ENCODE results near the gene ZNF598.

The ZNF598 gene

GRCh38 chr16:2044541-2044940 lies 34.9 kb upstream of the ZNF598 start:
- H3K9ac ChIP-seq (ENCODE audit: low read depth, low read length): no peak overlapping the region
- H3K36me3 ChIP-seq (ENCODE audit: insufficient read depth, low read length): no peaks in the 10 kb centered on the region
- peaks cover 6% of the 10 kb centered on the region for H3K4me1 ChIP-seq (ENCODE audit: insufficient read depth, low read length)
- no peaks in the 10 kb centered on the region for H3K9me3 ChIP-seq (ENCODE audit: control insufficient read depth, insufficient read depth, low read length)

DNA sequence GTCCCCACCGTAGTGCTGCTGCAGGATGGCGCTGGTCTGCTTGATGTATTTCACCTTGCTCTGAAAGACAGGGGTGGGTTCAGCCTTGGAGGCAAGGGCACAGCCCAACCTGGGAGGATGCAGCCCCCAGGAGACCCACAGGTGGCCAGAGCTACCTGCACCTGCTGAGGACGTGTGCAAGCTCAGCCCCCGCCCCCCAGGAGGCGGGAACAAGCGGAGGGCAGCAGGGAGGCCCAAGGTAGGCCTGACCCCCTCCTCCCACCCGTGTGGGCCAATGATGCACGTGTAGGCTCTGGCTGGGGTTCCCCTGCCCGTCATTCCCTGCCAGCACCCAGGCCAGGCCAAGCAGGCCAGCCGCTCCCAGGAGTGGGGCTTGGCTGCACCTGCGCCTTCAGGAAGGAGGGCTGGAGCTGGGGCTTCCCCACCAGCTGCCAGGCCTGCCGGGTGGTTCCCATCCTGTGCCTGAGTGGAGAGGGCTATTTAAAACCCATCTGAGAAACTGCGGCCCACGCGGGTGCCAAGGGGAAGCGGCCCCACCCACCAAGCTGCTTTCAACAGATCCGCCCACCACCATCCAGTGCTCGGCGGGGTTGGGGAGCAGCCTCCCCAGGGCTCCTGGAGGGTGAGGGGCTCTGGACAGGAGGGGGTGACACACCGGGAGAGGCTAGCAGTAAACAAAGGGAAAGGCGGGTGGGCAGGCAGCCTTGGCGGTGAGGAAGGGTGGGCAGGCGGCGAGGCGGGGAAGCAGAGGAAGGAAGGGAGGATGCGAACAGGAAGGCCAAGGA lies 34.2 kb upstream of the ZNF598 start:
- H3K9ac ChIP-seq (ENCODE audit: low read depth, low read length): no peak overlapping the region
- peaks cover 5% of the 10 kb centered on the region for H3K4me1 ChIP-seq (ENCODE audit: insufficient read depth, low read length)
- H3K9me3 ChIP-seq (ENCODE audit: control insufficient read depth, insufficient read depth, low read length): no peaks in the 10 kb centered on the region
- H3K36me3 ChIP-seq (ENCODE audit: insufficient read depth, low read length): no peaks in the 10 kb centered on the region

DNA sequence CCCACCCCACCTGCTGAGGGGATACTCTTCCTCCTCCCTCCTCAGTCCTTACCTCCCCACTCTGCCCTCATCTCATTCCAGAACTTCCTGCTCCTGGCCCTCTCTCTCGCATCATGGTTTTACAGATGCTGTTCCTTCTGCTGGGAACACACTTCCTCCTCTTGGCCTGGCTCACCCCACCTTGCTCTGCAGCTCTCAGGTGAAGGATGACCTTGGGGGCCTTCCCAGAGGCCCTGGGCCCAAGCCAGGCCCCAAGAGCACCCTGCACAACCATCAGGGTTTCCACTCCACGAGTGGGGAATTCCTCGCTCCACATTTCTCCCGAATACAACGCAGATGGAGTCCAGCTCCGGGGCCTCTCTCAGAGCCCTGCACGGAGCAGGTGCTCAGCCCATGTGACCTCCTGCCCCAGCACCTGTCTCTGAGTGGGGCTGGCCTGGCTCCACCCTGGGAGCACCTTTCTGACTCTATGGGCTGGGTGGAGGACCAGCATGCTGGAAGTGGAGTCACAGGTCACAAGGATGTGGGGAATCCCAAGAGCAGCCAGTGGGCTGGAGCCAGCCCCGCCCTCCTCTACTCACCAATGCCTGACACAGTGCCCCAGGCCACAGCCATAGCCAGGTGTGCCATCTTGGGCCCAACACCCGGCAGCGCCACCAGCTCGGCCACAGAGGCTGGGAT lies 33.5 kb upstream of the ZNF598 start:
- H3K9ac ChIP-seq (ENCODE audit: low read depth, low read length): no peak overlapping the region
- H3K36me3 ChIP-seq (ENCODE audit: insufficient read depth, low read length): no peaks in the 10 kb centered on the region
- no peaks in the 10 kb centered on the region; the same call in 1 of the 2 replicates for H3K4me1 ChIP-seq (ENCODE audit: insufficient read depth, low read length)
- no peaks in the 10 kb centered on the region for H3K9me3 ChIP-seq (ENCODE audit: control insufficient read depth, insufficient read depth, low read length)

GRCh38 chr16:2042171-2042985 lies 32.8 kb upstream of the ZNF598 start:
- Histone ChIP-seq H3K9me3 (ENCODE audit: control insufficient read depth, insufficient read depth, low read length) (no peaks in the 10 kb centered on the region), H3K36me3 (ENCODE audit: insufficient read depth, low read length) (no peaks in the 10 kb centered on the region), H3K9ac (ENCODE audit: low read depth, low read length) (no peak overlapping the region), H3K4me1 (ENCODE audit: insufficient read depth, low read length) (no peaks in the 10 kb centered on the region; the same call in 1 of the 2 replicates)

DNA sequence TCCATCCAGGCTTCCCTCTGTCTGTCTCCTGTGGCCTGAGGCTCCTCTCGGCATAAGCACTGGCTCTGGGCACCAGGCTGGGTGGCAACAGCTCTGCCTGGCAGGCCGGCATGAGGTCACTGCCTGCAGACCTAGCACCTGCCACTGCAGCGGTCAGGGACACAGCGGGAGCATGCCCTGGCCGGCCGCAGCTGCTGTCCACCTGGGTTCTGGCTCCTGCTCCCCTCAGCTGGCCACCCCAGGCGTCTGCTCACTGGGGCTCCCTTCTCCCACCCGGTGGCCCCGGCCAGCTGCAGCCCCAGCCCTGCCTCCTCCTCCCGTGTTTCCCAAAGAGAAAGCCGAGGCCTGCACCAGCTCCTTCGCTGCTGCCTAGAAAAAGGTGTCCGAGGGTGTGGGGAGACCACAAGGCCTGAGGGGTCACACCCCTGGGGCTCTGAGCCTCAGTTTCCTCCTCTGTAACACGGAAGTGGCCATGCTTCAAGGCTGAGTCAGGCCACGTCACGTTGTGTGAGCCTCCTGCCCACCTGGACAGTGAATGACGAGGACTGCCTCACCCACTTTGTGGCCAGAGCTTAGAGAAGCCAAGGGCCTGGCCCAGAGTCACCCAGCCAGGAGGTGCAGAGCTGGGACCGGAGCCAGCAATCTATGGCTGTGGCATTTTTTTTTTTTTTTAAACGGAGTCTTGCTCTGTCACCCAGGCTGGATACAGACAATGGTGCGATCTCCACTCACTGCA lies 31.3 kb upstream of the ZNF598 start:
- Histone ChIP-seq H3K9me3 (ENCODE audit: control insufficient read depth, insufficient read depth, low read length) (no peaks in the 10 kb centered on the region), H3K9ac (ENCODE audit: low read depth, low read length) (no peak overlapping the region), H3K36me3 (ENCODE audit: insufficient read depth, low read length) (no peaks in the 10 kb centered on the region), H3K4me1 (ENCODE audit: insufficient read depth, low read length) (no peaks in the 10 kb centered on the region; the same call in 1 of the 2 replicates)

- Histone ChIP-seq H3K9me3 (ENCODE audit: control insufficient read depth, insufficient read depth, low read length) (no peaks in the 10 kb centered on the region), H3K9ac (ENCODE audit: low read depth, low read length) (no peak overlapping the region), H3K36me3 (ENCODE audit: insufficient read depth, low read length) (no peaks in the 10 kb centered on the region), H3K4me1 (ENCODE audit: insufficient read depth, low read length) (no peaks in the 10 kb centered on the region; the same call in 1 of the 2 replicates)
These were observed 30.6 kb upstream of the ZNF598 start for GRCh38 chr16:2040041-2040786.

DNA sequence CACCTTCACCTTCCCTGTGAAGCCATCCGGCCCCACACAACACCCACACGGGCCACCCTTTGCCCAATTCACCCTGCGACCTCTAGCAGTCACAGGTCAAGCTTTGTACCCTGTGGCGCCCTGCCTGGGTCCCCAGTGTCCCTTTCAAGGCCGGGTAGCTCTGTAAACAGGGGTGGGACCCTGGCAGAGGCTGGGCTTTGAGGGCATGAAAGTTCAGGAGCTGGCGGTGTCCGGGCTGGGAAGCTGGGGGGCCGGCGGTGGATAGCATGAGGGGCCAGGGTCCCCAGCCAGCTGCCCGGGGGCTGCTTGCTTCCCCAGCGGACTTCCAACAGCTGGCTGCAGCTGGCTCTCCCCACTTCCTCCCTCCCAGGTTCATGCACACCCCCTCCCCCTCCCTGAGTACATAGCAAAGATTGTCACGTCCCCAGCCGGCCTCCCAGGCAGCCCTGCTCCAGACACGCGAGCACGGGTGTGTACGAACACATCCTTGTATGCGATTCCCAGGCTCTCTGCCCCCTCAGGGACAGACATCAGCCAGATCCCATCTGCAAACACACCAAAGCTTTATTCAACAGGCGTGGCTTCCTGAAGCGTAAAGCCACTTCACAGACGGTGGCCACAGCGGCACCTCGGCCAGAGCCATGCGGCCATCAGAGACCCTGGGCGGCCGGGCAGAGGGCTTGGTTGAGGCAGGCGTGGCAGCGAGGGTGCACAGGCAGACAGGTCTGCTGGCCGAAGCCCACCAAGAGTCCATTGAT lies 29.8 kb upstream of the ZNF598 start:
- no peaks in the 10 kb centered on the region; the same call in 1 of the 2 replicates for H3K4me1 ChIP-seq (ENCODE audit: insufficient read depth, low read length)
- H3K9ac ChIP-seq (ENCODE audit: low read depth, low read length): no peak overlapping the region

DNA sequence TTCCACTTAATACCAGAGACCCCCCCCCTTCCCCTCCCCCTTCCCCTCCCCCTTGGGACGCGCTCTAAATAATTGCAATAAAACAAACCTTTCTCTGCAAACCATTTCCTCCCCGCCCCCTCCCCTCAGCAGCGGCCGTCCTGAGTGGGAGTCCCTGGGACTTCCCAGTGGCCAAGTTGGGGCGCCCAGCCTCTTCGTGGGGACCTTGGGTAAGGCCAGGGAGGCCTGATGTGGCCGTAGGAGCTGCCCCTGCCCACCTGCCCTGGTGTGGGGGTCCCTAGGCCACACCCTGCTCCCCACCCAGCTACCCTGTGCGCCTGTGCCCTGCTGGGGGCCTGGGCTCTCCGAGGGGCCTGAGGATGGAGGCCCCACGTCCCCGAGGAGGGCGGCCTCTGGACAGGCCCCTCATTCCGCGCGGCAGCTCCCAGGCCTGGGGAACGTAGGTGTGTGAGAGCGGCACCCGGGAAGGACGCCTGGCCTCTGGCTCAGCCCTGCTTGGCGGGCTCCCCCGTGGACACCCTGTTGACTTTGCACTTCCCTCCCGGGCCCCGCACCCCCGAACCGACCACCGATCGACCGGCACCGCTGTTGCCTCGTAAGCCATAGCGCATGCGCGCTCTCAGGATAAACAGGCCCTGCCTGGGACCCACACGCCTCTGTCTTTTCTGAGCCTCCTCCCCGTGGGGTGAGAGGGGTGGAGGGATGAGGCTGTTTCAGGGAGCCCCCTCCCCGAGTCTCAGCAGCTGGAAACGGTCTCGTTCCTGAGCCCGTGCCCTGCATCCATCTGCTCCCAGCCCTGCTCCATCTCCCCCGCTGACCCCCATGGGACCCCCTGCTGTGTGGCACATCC lies 29.0 kb upstream of the ZNF598 start:
- Histone ChIP-seq H3K4me1 (ENCODE audit: insufficient read depth, low read length) (peaks cover 5% of the 10 kb centered on the region; the same call in 1 of the 2 replicates), H3K36me3 (ENCODE audit: insufficient read depth, low read length) (no peaks in the 10 kb centered on the region), H3K9me3 (ENCODE audit: control insufficient read depth, insufficient read depth, low read length) (no peaks in the 10 kb centered on the region), H3K9ac (ENCODE audit: low read depth, low read length) (no peak overlapping the region)

More for the DNA sequence above, 29.8 kb upstream of the ZNF598 start:
- no peaks in the 10 kb centered on the region for H3K36me3 ChIP-seq (ENCODE audit: insufficient read depth, low read length)
- no peaks in the 10 kb centered on the region for H3K9me3 ChIP-seq (ENCODE audit: control insufficient read depth, insufficient read depth, low read length)

- H3K9ac ChIP-seq (ENCODE audit: low read depth, low read length): no peak overlapping the region
- H3K4me1 ChIP-seq (ENCODE audit: insufficient read depth, low read length): peaks cover 12% of the 10 kb centered on the region; the same call in 1 of the 2 replicates
These were observed 28.2 kb upstream of the ZNF598 start for GRCh38 chr16:2037647-2038381.

GRCh38 chr16:2037115-2037514 lies 27.5 kb upstream of the ZNF598 start:
- H3K36me3 ChIP-seq (ENCODE audit: insufficient read depth, low read length): no peaks in the 10 kb centered on the region
- H3K9ac ChIP-seq (ENCODE audit: low read depth, low read length): no peak overlapping the region
- no peaks in the 10 kb centered on the region for H3K9me3 ChIP-seq (ENCODE audit: control insufficient read depth, insufficient read depth, low read length)
- peaks cover 19% of the 10 kb centered on the region; the same call in 1 of the 2 replicates for H3K4me1 ChIP-seq (ENCODE audit: insufficient read depth, low read length)

More at GRCh38 chr16:2037647-2038381, 28.2 kb upstream of the ZNF598 start:
- Histone ChIP-seq H3K9me3 (ENCODE audit: control insufficient read depth, insufficient read depth, low read length) (no peaks in the 10 kb centered on the region), H3K36me3 (ENCODE audit: insufficient read depth, low read length) (no peaks in the 10 kb centered on the region)

DNA sequence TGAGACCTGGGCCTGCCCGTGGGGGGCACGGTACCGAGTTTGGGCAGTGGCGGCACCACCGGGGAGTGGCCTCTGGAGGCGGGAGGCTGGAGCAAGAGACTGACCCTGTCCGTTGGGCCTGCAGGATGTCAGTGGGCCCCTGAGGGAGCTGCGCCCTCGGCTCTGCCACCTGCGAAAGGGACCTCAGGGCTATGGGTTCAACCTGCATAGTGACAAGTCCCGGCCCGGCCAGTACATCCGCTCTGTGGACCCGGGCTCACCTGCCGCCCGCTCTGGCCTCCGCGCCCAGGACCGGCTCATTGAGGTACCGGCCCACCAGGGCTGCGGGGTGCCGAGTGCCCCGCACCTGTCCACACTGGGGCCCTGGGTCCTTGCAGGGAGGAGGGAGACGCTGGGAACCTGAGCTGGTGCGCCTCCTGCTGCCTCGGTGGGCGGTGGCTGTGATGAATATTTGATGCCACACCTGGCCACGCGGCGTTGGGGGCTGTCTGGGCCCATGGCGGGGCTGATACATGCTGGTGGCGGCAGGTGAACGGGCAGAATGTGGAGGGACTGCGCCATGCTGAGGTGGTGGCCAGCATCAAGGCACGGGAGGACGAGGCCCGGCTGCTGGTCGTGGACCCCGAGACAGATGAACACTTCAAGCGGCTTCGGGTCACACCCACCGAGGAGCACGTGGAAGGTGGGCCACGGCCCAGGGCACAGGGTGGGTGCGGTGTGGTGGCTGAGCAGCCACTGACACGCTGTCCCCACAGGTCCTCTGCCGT lies 26.8 kb upstream of the ZNF598 start:
- Histone ChIP-seq H3K9ac (ENCODE audit: low read depth, low read length) (no peak overlapping the region), H3K36me3 (ENCODE audit: insufficient read depth, low read length) (no peaks in the 10 kb centered on the region), H3K9me3 (ENCODE audit: control insufficient read depth, insufficient read depth, low read length) (no peaks in the 10 kb centered on the region), H3K4me1 (ENCODE audit: insufficient read depth, low read length) (peaks cover 20% of the 10 kb centered on the region; the same call in 1 of the 2 replicates)

Data from ES-I3 (cell line).